GM12864 (cell line): Measurements from ENCODE around the gene AMOTL1.
"Not testable (repeated sequence)": the region's sequence is repeated elsewhere in the genome, so short reads cannot be mapped to it uniquely, and the experiment has no call there.

Experiments
- DNase-seq: peaks from one replicate; pipeline ENCODE4 v3.0.0-alpha.2; 2011; ENCODE audit warnings: low read depth
- H3K4me3 ChIP-seq: 2 replicates; pipeline ENCODE4 v1.5.1; 2011; ENCODE audit warnings: mild to moderate bottlenecking, low read depth, low read length, control low read depth
- CTCF ChIP-seq: IDR thresholded peaks from 2 replicates; pipeline ENCODE4 v1.5.1; 2011; ENCODE audit warnings: low read depth, mild to moderate bottlenecking, moderate library complexity, low read length, control low read depth, inconsistent platforms; ENCODE audit errors: missing control alignments

AMOTL1 gene

GRCh38 chr11:94790661-94791180, 22.6 kb downstream of the AMOTL1 start:
- H3K4me3 ChIP-seq = no peak overlapping the region
- no peak for TF ChIP-seq CTCF
- no peak for DNase-seq

- no peak overlapping the region for H3K4me3 ChIP-seq
- TF ChIP-seq CTCF = no peak
- DNase-seq = no peak
These were observed 23.2 kb downstream of the AMOTL1 start for GRCh38 chr11:94791216-94791889.

- not testable (repeated sequence) for H3K4me3 ChIP-seq, DNase-seq
These were observed 23.8 kb downstream of the AMOTL1 start for GRCh38 chr11:94791942-94792341.

GRCh38 chr11:94792451-94792850, 24.3 kb downstream of the AMOTL1 start:
- no peak for TF ChIP-seq CTCF
- no peak for DNase-seq
- H3K4me3 ChIP-seq = no peak overlapping the region

GRCh38 chr11:94793002-94793401, 24.8 kb downstream of the AMOTL1 start:
- DNase-seq = no peak
- TF ChIP-seq CTCF = no peak
- H3K4me3 ChIP-seq = no peak overlapping the region

- TF ChIP-seq CTCF = no peak
- no peak overlapping the region for H3K4me3 ChIP-seq
- DNase-seq = no peak
These were observed 25.7 kb downstream of the AMOTL1 start for GRCh38 chr11:94793822-94794221.

- no peak for TF ChIP-seq CTCF
- no peak for DNase-seq
- no peak overlapping the region for H3K4me3 ChIP-seq
These were observed 26.4 kb downstream of the AMOTL1 start for GRCh38 chr11:94794287-94795168.
